GM12891 (cell line): ENCODE results near the gene PCSK5.

ENCODE experiments used
- POLR2A ChIP-seq: IDR thresholded peaks from 2 replicates; pipeline ENCODE4 v1.6.1; 2011; ENCODE audit warnings: low read depth, low read length, control low read depth
- TAF1 ChIP-seq: IDR thresholded peaks from 2 replicates; pipeline ENCODE4 v1.6.1; 2011; ENCODE audit warnings: low read depth, low read length, control low read depth

- TF ChIP-seq TAF1: no peak
- TF ChIP-seq POLR2A: no peak
Measured at GRCh38 chr9:76363032-76363395, 472.5 kb downstream of the PCSK5 start.
